Metanephros (tissue), 2 donors: Measurements from ENCODE around the gene COL21A1. TPM values are rescaled to one million over a fixed set of nuclear protein-coding genes. Genes with fewer than 3 reads are reported as not detected.

Experiments used
- small RNA-seq: library from RNA; depleted of rRNA; stranded (forward); fragments of <200 nt; gene quantifications from one replicate; pipeline ENCODE3, GENCODE V24; 2014; ENCODE audit warnings: low replicate concordance
- total RNA-seq: library from RNA; depleted of rRNA; stranded (reverse); fragments of >200 nt; gene quantifications from one replicate; pipeline ENCODE4 v1.2.3, GENCODE V29; 2014

COL21A1 gene
- total RNA-seq = 91.7 TPM

GRCh38 chr6:56246881-56247653, at the start of gene COL21A1:
Gene COL21A1 (minus strand): TSS chr6:56247580. CDS start chr6:56182618, 64,962 bp downstream.

Small RNAs within 50 kb of the gene (small RNA-seq; reads per million reads assigned to genes)
- gene DHFRP6 = not detected
